ENCODE results near the gene CACNA1A. TPM values are rescaled to one million over a fixed set of nuclear protein-coding genes. Genes with fewer than 3 reads are reported as not detected.

The CACNA1A gene
- total RNA-seq, 1 donor: 42.8 TPM

DNA sequence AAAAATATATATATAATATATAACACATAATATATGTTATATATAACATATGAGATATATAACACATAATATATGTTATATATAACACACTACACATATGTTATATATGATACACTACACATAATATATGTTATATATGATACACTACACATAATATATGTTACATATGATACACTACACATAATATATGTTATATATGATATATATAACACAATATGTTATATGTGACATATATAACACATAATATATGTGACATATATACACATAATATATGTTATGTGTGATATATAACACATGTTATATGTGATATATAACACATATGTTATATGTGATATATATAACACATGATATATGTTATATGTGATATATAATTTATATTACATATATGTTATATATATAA is 129.7 kb downstream of the CACNA1A start:
- DNase-seq (ENCODE audit: low read depth): no peak
- no peak overlapping the region for H3K4me3 ChIP-seq (ENCODE audit: low read depth, low read length)
- TF ChIP-seq, protein P1, sequence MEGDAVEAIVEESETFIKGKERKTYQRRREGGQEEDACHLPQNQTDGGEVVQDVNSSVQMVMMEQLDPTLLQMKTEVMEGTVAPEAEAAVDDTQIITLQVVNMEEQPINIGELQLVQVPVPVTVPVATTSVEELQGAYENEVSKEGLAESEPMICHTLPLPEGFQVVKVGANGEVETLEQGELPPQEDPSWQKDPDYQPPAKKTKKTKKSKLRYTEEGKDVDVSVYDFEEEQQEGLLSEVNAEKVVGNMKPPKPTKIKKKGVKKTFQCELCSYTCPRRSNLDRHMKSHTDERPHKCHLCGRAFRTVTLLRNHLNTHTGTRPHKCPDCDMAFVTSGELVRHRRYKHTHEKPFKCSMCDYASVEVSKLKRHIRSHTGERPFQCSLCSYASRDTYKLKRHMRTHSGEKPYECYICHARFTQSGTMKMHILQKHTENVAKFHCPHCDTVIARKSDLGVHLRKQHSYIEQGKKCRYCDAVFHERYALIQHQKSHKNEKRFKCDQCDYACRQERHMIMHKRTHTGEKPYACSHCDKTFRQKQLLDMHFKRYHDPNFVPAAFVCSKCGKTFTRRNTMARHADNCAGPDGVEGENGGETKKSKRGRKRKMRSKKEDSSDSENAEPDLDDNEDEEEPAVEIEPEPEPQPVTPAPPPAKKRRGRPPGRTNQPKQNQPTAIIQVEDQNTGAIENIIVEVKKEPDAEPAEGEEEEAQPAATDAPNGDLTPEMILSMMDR (IDR thresholded peaks at IDR 0.05; ENCODE audit: insufficient read depth, low read length): no peak

DNA sequence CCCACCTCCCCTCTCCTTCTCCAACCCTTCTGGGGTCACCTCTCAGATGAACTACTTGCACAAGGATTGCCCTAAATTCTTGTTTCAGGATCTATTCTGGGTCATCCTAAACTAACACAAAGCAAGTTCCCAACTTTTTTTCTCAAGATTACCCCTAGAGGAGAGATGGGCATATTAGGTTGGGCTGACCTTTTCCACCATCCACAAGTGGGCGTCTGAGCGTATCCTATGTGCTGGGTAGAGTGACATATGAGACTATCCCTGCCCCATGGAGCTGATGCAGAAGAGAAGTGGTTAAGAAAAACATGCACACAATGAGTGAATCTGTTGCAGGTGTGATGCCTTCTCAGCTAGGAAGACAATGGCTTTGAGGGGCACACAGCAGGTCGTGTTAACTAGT is 132.7 kb downstream of the CACNA1A start:
- DNase-seq (ENCODE audit: low read depth): no peak

DNA sequence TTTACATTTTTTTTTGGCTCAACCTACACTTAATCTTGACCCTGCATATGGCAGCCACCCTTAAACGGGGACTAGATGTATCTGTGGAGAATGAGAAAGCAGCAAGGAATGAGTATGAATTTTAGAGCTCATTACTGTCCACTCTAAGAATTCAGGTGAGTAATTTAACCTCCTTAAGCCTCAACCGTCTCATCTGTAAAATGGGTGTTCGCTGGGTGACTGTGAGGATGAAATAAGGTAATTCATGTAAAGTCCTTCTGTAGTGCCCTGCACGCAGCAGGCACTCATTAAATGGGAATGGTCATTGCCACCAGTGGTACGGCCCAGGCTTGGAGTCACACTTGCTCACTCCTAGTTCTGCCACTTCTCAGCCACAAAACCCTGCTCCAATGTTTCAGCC is 135.3 kb downstream of the CACNA1A start:
- TF ChIP-seq, protein P1 (IDR thresholded peaks at IDR 0.05; ENCODE audit: insufficient read depth, low read length): no peak
- no peak for DNase-seq (ENCODE audit: low read depth)

More for the DNA sequence above, 132.7 kb downstream of the CACNA1A start:
- H3K4me3 ChIP-seq (ENCODE audit: low read depth, low read length): no peak overlapping the region
- TF ChIP-seq, protein P1 (IDR thresholded peaks at IDR 0.05; ENCODE audit: insufficient read depth, low read length): no peak

DNA sequence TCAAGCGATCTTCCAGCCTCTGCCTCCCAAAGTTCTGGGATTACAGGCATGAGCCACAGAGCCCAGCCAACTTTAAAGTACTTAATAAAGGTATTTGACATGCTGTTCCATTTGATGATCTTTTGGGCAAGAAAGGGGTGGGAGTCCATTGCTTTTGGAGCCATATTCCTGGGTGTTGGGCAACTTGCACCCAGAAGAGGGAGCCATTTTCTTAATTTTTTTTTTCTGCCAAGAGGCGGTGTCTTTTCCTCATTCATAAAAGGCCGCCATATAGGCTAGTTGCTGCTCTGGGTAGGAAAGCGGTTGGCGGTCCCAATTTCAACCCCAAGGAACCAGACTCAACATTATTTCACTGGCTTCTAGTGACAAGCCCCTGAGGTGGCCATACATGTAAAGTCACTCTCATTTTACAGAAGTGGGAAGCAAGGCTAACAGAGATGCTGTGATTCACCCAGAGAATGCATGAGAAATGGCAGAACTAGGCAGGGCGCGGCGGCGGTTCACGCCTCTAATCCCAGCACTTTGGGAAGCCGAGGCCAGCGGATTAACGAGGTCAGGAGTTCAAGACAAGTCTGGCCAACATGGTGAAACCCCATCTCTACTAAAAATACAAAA is 139.6 kb downstream of the CACNA1A start:
- DNase-seq (ENCODE audit: low read depth): peak; percentile 52
- no peak overlapping the region for H3K4me3 ChIP-seq (ENCODE audit: low read depth, low read length)
- TF ChIP-seq, protein P1 (IDR thresholded peaks at IDR 0.05; ENCODE audit: insufficient read depth, low read length): peak; percentile 62

More for the DNA sequence above, 135.3 kb downstream of the CACNA1A start:
- no peak overlapping the region for H3K4me3 ChIP-seq (ENCODE audit: low read depth, low read length)

DNA sequence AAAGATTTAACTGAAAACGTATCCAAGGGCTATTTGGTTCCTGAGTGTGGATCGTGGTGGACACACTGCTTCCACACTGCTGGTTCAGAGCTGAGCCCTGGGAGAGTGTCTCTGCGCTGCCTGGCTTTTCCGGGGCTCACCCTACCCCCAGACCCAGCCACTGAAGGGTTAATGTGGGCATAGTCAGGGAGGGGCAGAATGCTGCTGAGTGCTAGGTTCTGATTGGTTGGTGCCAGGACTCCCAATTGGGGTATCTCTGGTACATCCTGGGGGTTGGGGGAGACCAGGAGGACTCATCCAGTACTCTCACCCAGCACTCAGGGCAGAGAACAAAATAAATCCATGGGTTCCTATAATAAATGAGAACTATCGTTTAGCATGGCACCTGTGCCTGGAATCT is 142.3 kb downstream of the CACNA1A start:
- DNase-seq (ENCODE audit: low read depth): no peak
- TF ChIP-seq, protein P1 (IDR thresholded peaks at IDR 0.05; ENCODE audit: insufficient read depth, low read length): no peak

DNA sequence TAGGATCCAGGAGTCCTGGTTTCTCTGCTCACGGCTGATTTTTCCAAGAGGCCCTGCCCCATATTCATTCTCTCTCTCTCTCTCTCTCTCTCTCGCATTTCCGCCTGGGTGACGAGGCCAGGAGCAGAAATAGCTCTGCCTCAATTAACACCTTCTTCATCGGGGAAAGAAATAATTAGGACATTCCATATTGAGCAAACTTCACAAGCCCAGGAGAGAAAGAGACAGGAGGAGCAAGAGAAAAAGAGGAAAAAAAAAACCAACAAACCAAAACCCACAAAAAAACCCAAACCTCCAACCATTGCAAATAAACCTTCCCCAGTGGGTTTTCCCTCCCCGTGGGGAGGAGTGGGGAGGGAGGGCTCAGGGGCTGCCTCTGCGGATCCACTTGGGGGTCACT is 143.0 kb downstream of the CACNA1A start:
- DNase-seq (ENCODE audit: low read depth): no peak

More for the DNA sequence above, 142.3 kb downstream of the CACNA1A start:
- no peak overlapping the region for H3K4me3 ChIP-seq (ENCODE audit: low read depth, low read length)

More for the DNA sequence above, 143.0 kb downstream of the CACNA1A start:
- TF ChIP-seq, protein P1 (IDR thresholded peaks at IDR 0.05; ENCODE audit: insufficient read depth, low read length): no peak
- H3K4me3 ChIP-seq (ENCODE audit: low read depth, low read length): no peak overlapping the region

Measured in fibroblast of the aortic adventitia (primary cell).